ENCODE data around the gene CHMP1B.

The CHMP1B gene

DNA sequence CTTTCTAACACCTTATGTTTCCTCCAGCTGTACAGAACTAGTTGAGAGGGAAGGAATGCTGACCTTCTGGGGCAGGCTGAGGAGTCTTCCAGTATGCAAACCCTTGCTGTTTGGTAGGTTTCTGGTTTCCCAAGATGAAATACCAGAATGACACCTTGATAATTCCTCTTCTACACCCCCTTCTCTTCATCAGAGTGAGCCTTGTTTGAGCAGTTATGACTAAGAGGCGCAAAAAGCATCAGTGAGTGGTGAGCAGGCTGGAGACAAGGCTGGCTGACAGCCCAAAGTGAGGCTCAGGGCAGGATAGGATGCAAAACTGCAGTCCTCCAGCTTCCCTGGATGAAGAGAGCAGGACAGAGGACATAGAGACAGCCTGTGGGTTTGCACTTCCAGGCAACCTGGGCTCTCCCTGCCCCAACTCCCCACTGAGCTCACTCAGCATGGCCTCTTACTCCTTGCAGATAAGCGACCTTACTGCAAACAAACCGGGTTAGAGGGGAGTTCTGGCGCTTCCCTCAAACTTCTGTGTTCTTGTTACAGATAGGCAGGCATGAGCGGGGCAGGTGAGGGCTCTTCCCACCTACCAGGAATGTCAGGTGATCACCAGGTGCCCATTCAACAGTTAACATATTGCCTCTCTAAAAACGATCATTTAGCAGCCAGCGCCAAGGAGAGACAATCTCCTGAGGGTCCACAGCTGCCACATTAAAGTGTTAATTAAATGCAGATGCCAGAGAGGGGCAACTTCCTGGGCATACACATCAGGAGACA, 51.5 kb downstream of the CHMP1B start:
- no peak overlapping the region for H3K4me3 ChIP-seq (ENCODE audit: control insufficient read depth, low read depth, low read length)
- DNase-seq (ENCODE audit: low read depth), result no peak
- TF ChIP-seq, protein P1, sequence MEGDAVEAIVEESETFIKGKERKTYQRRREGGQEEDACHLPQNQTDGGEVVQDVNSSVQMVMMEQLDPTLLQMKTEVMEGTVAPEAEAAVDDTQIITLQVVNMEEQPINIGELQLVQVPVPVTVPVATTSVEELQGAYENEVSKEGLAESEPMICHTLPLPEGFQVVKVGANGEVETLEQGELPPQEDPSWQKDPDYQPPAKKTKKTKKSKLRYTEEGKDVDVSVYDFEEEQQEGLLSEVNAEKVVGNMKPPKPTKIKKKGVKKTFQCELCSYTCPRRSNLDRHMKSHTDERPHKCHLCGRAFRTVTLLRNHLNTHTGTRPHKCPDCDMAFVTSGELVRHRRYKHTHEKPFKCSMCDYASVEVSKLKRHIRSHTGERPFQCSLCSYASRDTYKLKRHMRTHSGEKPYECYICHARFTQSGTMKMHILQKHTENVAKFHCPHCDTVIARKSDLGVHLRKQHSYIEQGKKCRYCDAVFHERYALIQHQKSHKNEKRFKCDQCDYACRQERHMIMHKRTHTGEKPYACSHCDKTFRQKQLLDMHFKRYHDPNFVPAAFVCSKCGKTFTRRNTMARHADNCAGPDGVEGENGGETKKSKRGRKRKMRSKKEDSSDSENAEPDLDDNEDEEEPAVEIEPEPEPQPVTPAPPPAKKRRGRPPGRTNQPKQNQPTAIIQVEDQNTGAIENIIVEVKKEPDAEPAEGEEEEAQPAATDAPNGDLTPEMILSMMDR (IDR thresholded peaks at IDR 0.05; ENCODE audit: control insufficient read depth, insufficient read depth, low read depth, low read length, missing control alignments), result no peak

Measured in AG09309 (cell line).